A673 (cell line): ENCODE results near the gene SPTBN2. TPM values are rescaled to one million over a fixed set of nuclear protein-coding genes. Genes with fewer than 3 reads are reported as not detected.
A peak's percentile ranks its signal among the peaks of the same experiment; 100 is the strongest.

Experiments
- BruUV-seq: library from RNA; stranded (reverse); fragments of 400-500 nt; replicated peaks from 2 replicates; lab custom pipeline; 2021; lab: Mats Ljungman, UMichigan
- CTCF ChIA-PET: fragments of 300-600 bp; sonication (Branson Sonifier 250); formaldehyde crosslinking; loops from one replicate; lab custom pipeline; 2022; ENCODE audit warnings: antibody characterized with exemption; lab: Charles Lee
- POLR2A ChIA-PET: fragments of 300-600 bp; sonication (Branson Sonifier 250); formaldehyde crosslinking; loops from one replicate; lab custom pipeline; 2022; ENCODE audit warnings: antibody characterized with exemption; ENCODE audit not compliant: low non-redundant PET; lab: Charles Lee
- DNase-seq: peaks from one replicate; pipeline ENCODE4 v3.0.0-alpha.2; 2015; ENCODE audit warnings: low spot score
- H3K27ac ChIP-seq: fragments of 200-600 bp; sonication (generic); 2 replicates; pipeline ENCODE4 v1.5.1; 2016; ENCODE audit warnings: mixed run types, low read depth, mild to moderate bottlenecking, mixed read lengths, antibody characterized with exemption, low read length; ENCODE audit not compliant: poor library complexity, severe bottlenecking
- H3K27me3 ChIP-seq: fragments of 200-600 bp; sonication (generic); replicated peaks from 2 replicates; pipeline ENCODE4 v1.6.1; 2017; ENCODE audit warnings: mixed run types, low read depth, mild to moderate bottlenecking, mixed read lengths, antibody characterized with exemption, low read length; ENCODE audit not compliant: insufficient read depth, poor library complexity
- H3K36me3 ChIP-seq: fragments of 200-600 bp; sonication (generic); 2 replicates; pipeline ENCODE4 v1.6.1; 2016; ENCODE audit warnings: mixed run types, mild to moderate bottlenecking, mixed read lengths, antibody characterized with exemption, low read length; ENCODE audit not compliant: insufficient read depth, poor library complexity, severe bottlenecking
- H3K4me1 ChIP-seq: fragments of 200-600 bp; sonication (generic); 2 replicates; pipeline ENCODE4 v1.6.1; 2017; ENCODE audit warnings: mixed run types, mild to moderate bottlenecking, mixed read lengths, antibody characterized with exemption, low read length; ENCODE audit not compliant: insufficient read depth, poor library complexity, severe bottlenecking
- H3K4me3 ChIP-seq: fragments of 200-600 bp; sonication (generic); 2 replicates; pipeline ENCODE4 v1.5.1; 2016; ENCODE audit warnings: low read depth, mixed run types, mild to moderate bottlenecking, mixed read lengths, low read length; ENCODE audit not compliant: poor library complexity, severe bottlenecking
- H3K9me3 ChIP-seq: fragments of 200-600 bp; sonication (generic); 2 replicates; pipeline ENCODE4 v1.6.1; 2016; ENCODE audit warnings: mixed run types, low read depth, mild to moderate bottlenecking, mixed read lengths, antibody characterized with exemption, low read length; ENCODE audit not compliant: poor library complexity, severe bottlenecking
- EZH2 ChIP-seq: fragments of 200-600 bp; sonication (generic); IDR thresholded peaks from 2 replicates; pipeline ENCODE4 v1.6.1; 2017; ENCODE audit warnings: borderline replicate concordance, low read depth, mild to moderate bottlenecking, mixed read lengths, antibody characterized with exemption, low read length; ENCODE audit not compliant: poor library complexity, severe bottlenecking
- intact Hi-C: fragments of 100-400 bp; cut with micrococcal nuclease; formaldehyde crosslinking; loops from one replicate; pipeline ENCODE4 v1.10.0; 2022; ENCODE audit not compliant: unreplicated experiment
- total RNA-seq: library from RNA; stranded (reverse); gene quantifications from 2 replicates; pipeline ENCODE4 v1.2.3, GENCODE V29; 2021
- TF ChIP-seq, protein P1 (sequence below): fragments of 300-800, 200-600 bp; sonication (generic); conservative IDR thresholded peaks from 2 replicates; pipeline ENCODE4 v1.5.1; 2017; ENCODE audit warnings: low read depth, mild to moderate bottlenecking, antibody characterized with exemption, low read length, moderate library complexity, mixed read lengths

The SPTBN2 gene
- total RNA-seq, 1 experiment from 2014 or later, result 21.1 TPM

- BruUV-seq, result no TSS peak
- ChIA-PET POLR2A (interaction anchor here (0.6 kb wide), 1 partner anchor 39 kb away, joined by 3 read pairs; no protein-coding TSS in a partner anchor), CTCF (no interaction called here)
- H3K4me1 ChIP-seq, result peaks cover 24% of the 10 kb centered on the region
- TF ChIP-seq, protein P1, sequence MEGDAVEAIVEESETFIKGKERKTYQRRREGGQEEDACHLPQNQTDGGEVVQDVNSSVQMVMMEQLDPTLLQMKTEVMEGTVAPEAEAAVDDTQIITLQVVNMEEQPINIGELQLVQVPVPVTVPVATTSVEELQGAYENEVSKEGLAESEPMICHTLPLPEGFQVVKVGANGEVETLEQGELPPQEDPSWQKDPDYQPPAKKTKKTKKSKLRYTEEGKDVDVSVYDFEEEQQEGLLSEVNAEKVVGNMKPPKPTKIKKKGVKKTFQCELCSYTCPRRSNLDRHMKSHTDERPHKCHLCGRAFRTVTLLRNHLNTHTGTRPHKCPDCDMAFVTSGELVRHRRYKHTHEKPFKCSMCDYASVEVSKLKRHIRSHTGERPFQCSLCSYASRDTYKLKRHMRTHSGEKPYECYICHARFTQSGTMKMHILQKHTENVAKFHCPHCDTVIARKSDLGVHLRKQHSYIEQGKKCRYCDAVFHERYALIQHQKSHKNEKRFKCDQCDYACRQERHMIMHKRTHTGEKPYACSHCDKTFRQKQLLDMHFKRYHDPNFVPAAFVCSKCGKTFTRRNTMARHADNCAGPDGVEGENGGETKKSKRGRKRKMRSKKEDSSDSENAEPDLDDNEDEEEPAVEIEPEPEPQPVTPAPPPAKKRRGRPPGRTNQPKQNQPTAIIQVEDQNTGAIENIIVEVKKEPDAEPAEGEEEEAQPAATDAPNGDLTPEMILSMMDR, result no peak
- no peak for TF ChIP-seq EZH2
- intact Hi-C loops, result no loop called here
- DNase-seq, result no peak
- H3K27me3 ChIP-seq, result no peaks in the 10 kb centered on the region
- H3K4me3 ChIP-seq, result no peak overlapping the region
- H3K9me3 ChIP-seq, result no peaks in the 10 kb centered on the region
- H3K36me3 ChIP-seq, result peaks cover 56% of the 10 kb centered on the region
- H3K27ac ChIP-seq, result peak overlapping the region; percentile 38
Observed at GRCh38 chr11:66636411-66636810, 92.6 kb downstream of the SPTBN2 start.

Other genes starting within 250 kb of the SPTBN2 start
- gene DPP3, start 248.8 kb downstream of the SPTBN2 start, total RNA-seq, result 83.3 and 93.3 TPM in 2 replicates
- gene BBS1, start 218.6 kb downstream of the SPTBN2 start, total RNA-seq, result 40.5 and 48.4 TPM in 2 replicates
- 9.7 and 12.2 TPM in 2 replicates for gene ZDHHC24, start 183.2 kb downstream of the SPTBN2 start, total RNA-seq
- not detected in 2 replicates for gene ACTN3, start 182.3 kb downstream of the SPTBN2 start, total RNA-seq
- gene CTSF, start 160.6 kb downstream of the SPTBN2 start, total RNA-seq, result 3.7 and 6.9 TPM in 2 replicates
- 0.90 and 1.1 TPM in 2 replicates for gene CCDC87, start 136.2 kb downstream of the SPTBN2 start, total RNA-seq
- gene CCS, start 136.0 kb downstream of the SPTBN2 start, total RNA-seq, result 43.8 and 56.8 TPM in 2 replicates
- 152 and 162 TPM in 2 replicates for gene RBM14, start 112.6 kb downstream of the SPTBN2 start, total RNA-seq
- 238 and 245 TPM in 2 replicates for gene RBM4, start 90.5 kb downstream of the SPTBN2 start, total RNA-seq
- 35.0 and 40.5 TPM in 2 replicates for gene RBM4B, start 51.3 kb downstream of the SPTBN2 start, total RNA-seq
- gene RCE1, start 114.2 kb upstream of the SPTBN2 start, total RNA-seq, result 33.1 and 35.0 TPM in 2 replicates
- gene LRFN4, start 127.8 kb upstream of the SPTBN2 start, total RNA-seq, result 52.9 and 57.2 TPM in 2 replicates
- 39.1 and 44.5 TPM in 2 replicates for gene PC, start 229.2 kb upstream of the SPTBN2 start, total RNA-seq
- gene C11orf86, start 246.1 kb upstream of the SPTBN2 start, total RNA-seq, result not detected in 2 replicates